A549 (cell line): ENCODE data around the gene NSUN3.

Experiments
- HDAC2 ChIP-seq: fragments of 200-600 bp; sonication (generic); IDR thresholded peaks from 2 replicates; pipeline ENCODE4 v1.6.1; 2016
- JUN ChIP-seq, 2 experiments: fragments of >200 bp; sonication (Bioruptor Twin); formaldehyde crosslinking; IDR thresholded peaks; 2 replicates in 1 of 2; 3 replicates in 1 of 2; pipeline ENCODE4 v1.6.1; 2016 to 2017
- MYC ChIP-seq: IDR thresholded peaks from 2 replicates; pipeline ENCODE4 v1.6.1; 2012; ENCODE audit warnings: mild to moderate bottlenecking, inconsistent platforms, low read length, improper control_type of control experiment, borderline replicate concordance
- PBX3 ChIP-seq: IDR thresholded peaks from 2 replicates; pipeline ENCODE4 v1.6.1; 2012
- POLR2A ChIP-seq: IDR thresholded peaks from 2 replicates; pipeline ENCODE4 v1.6.1; 2012; ENCODE audit warnings: mild to moderate bottlenecking, low read length
- RCOR1 ChIP-seq: fragments of 150-350 bp; IDR thresholded peaks from 2 replicates; pipeline ENCODE4 v1.6.1; 2014; ENCODE audit warnings: antibody characterized with exemption, low read length, low read depth
- REST ChIP-seq: fragments of 200-600 bp; sonication (generic); IDR thresholded peaks from 2 replicates; pipeline ENCODE4 v1.6.1; 2016; ENCODE audit warnings: antibody characterized with exemption, mild to moderate bottlenecking, moderate library complexity
- RFX5 ChIP-seq: fragments of 450-650 bp; IDR thresholded peaks from 2 replicates; pipeline ENCODE4 v1.7.1; 2014; ENCODE audit warnings: antibody characterized with exemption, mild to moderate bottlenecking, moderate library complexity
- SMC3 ChIP-seq: fragments of >200 bp; sonication (Bioruptor Twin); formaldehyde crosslinking; IDR thresholded peaks from 3 replicates; pipeline ENCODE4 v1.6.1; 2018; ENCODE audit warnings: inconsistent platforms
- TP53 ChIP-seq: fragments of 250-450 bp; sonication (Bioruptor Pico); IDR thresholded peaks from 2 replicates; pipeline ENCODE4 v1.5.0; 2021; ENCODE audit warnings: mild to moderate bottlenecking, moderate library complexity
- TF ChIP-seq, protein P1 (sequence below): fragments of >200 bp; sonication (Bioruptor Twin); formaldehyde crosslinking; IDR thresholded peaks from 3 replicates; pipeline ENCODE4 v1.5.1; 2016
- TF ChIP-seq, protein P2 (sequence below): fragments of 250-450 bp; sonication (Bioruptor Pico); IDR thresholded peaks from 2 replicates; pipeline ENCODE4 v1.5.0; 2021; ENCODE audit warnings: mild to moderate bottlenecking, moderate library complexity, borderline replicate concordance
- TF ChIP-seq, protein P3 (sequence below): fragments of >200 bp; sonication (Bioruptor Twin); formaldehyde crosslinking; IDR thresholded peaks from 3 replicates; pipeline ENCODE4 v1.6.1; 2016

GRCh38 chr3:94146455-94146854, 83.6 kb downstream of the NSUN3 start:
- TF ChIP-seq, protein P1, sequence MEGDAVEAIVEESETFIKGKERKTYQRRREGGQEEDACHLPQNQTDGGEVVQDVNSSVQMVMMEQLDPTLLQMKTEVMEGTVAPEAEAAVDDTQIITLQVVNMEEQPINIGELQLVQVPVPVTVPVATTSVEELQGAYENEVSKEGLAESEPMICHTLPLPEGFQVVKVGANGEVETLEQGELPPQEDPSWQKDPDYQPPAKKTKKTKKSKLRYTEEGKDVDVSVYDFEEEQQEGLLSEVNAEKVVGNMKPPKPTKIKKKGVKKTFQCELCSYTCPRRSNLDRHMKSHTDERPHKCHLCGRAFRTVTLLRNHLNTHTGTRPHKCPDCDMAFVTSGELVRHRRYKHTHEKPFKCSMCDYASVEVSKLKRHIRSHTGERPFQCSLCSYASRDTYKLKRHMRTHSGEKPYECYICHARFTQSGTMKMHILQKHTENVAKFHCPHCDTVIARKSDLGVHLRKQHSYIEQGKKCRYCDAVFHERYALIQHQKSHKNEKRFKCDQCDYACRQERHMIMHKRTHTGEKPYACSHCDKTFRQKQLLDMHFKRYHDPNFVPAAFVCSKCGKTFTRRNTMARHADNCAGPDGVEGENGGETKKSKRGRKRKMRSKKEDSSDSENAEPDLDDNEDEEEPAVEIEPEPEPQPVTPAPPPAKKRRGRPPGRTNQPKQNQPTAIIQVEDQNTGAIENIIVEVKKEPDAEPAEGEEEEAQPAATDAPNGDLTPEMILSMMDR = no peak
- TF ChIP-seq REST = no peak
- TF ChIP-seq TP53 (CRISPR knock-in tag) = no peak
- no peak for TF ChIP-seq RFX5
- TF ChIP-seq, protein P2, sequence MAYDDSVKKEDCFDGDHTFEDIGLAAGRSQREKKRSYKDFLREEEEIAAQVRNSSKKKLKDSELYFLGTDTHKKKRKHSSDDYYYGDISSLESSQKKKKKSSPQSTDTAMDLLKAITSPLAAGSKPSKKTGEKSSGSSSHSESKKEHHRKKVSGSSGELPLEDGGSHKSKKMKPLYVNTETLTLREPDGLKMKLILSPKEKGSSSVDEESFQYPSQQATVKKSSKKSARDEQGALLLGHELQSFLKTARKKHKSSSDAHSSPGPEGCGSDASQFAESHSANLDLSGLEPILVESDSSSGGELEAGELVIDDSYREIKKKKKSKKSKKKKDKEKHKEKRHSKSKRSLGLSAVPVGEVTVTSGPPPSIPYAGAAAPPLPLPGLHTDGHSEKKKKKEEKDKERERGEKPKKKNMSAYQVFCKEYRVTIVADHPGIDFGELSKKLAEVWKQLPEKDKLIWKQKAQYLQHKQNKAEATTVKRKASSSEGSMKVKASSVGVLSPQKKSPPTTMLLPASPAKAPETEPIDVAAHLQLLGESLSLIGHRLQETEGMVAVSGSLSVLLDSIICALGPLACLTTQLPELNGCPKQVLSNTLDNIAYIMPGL (CRISPR knock-in tag) = no peak
- no peak for TF ChIP-seq HDAC2
- no peak for TF ChIP-seq JUN (IDR thresholded peaks at IDR 0.05)
- TF ChIP-seq POLR2A = no peak
- TF ChIP-seq RCOR1 = no peak
- no peak for TF ChIP-seq PBX3
- TF ChIP-seq SMC3 = no peak
- TF ChIP-seq, protein P3, sequence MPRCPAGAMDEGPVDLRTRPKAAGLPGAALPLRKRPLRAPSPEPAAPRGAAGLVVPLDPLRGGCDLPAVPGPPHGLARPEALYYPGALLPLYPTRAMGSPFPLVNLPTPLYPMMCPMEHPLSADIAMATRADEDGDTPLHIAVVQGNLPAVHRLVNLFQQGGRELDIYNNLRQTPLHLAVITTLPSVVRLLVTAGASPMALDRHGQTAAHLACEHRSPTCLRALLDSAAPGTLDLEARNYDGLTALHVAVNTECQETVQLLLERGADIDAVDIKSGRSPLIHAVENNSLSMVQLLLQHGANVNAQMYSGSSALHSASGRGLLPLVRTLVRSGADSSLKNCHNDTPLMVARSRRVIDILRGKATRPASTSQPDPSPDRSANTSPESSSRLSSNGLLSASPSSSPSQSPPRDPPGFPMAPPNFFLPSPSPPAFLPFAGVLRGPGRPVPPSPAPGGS = no peak
- TF ChIP-seq MYC = no peak
